GM12865 (cell line): Measurements from ENCODE around the gene QPCT.

Source experiments
- DNase-seq: peaks from one replicate; pipeline ENCODE4 v3.0.0; 2010; ENCODE audit warnings: low read depth
- H3K4me3 ChIP-seq: 2 replicates; pipeline ENCODE4 v1.5.1; 2011; ENCODE audit warnings: mild to moderate bottlenecking, low read depth, low read length, control low read depth
- CTCF ChIP-seq: IDR thresholded peaks from 2 replicates; pipeline ENCODE4 v1.5.1; 2011; ENCODE audit warnings: low read length, control low read depth, low read depth, inconsistent platforms; ENCODE audit not compliant: insufficient read depth; ENCODE audit errors: missing control alignments

QPCT gene

GRCh38 chr2:37356299-37356698 lies 11.9 kb downstream of the QPCT start:
- DNase-seq, result no peak

GRCh38 chr2:37357069-37357468 lies 12.6 kb downstream of the QPCT start:
- no peak for TF ChIP-seq CTCF
- no peak overlapping the region for H3K4me3 ChIP-seq
- no peak for DNase-seq

More at GRCh38 chr2:37356299-37356698, 11.9 kb downstream of the QPCT start:
- no peak for TF ChIP-seq CTCF
- no peak overlapping the region for H3K4me3 ChIP-seq

GRCh38 chr2:37357530-37357929 lies 13.1 kb downstream of the QPCT start:
- TF ChIP-seq CTCF, result no peak
- no peak overlapping the region for H3K4me3 ChIP-seq
- DNase-seq, result no peak

DNA sequence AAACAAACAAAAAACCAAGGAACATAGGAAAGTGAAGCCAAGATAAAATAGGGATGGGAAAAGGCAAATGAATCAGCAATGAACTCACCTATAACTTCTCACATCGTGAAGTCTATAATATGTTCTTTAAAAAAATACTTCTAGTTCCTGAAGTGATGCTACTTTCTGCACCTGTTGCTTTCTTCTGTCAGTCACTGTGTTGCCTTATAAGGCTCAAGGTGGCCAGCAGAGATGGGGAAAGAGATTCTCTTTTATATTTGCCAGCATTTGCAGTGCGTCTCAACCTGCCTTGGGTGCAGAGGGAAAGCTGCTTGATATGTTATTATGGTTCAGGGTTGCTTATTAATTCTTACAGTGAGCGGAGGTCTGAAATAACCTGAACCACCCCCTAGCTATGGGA lies 14.0 kb downstream of the QPCT start:
- H3K4me3 ChIP-seq, result no peak overlapping the region
- no peak for DNase-seq
- no peak for TF ChIP-seq CTCF

DNA sequence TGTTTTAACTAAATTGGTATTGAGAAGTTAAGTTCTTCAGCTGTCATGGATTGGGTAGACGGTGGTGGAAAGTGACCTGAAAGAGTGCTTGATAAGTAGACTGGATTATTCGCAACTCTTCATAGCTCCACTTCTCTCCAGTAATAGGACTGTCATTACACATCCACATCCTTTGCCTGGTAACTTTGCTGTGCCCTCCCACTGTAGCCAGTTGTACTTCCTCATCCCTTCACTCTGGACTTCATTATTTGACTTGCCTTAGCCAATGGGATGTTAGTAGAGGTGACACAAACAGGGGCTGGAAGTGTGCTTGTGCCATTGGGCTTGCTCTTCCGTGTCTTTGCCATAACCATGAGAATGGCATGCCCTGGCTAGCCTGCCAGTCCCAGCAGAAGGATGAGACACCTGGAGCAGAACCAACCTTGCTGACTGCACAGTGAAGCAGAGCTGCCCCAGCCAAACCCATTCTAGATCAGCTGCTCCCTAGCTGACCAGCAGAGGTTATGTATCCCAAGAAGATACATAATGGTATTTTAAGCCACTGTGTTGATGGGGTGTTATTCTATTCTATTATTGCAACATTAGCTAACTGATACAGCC lies 16.9 kb downstream of the QPCT start:
- DNase-seq, result no peak

GRCh38 chr2:37361994-37362698 lies 17.7 kb downstream of the QPCT start:
- no peak for DNase-seq
- H3K4me3 ChIP-seq, result no peak overlapping the region
- TF ChIP-seq CTCF, result no peak

More for the DNA sequence above, 16.9 kb downstream of the QPCT start:
- no peak overlapping the region for H3K4me3 ChIP-seq
- TF ChIP-seq CTCF, result no peak
